Measurements from ENCODE around the gene LTO1. TPM values are rescaled to one million over a fixed set of nuclear protein-coding genes. Genes with fewer than 3 reads are reported as not detected.

The LTO1 gene
- total RNA-seq, 4 donors from 2014 or later: 13.3 to 35.2 (median 22.8) TPM

DNA sequence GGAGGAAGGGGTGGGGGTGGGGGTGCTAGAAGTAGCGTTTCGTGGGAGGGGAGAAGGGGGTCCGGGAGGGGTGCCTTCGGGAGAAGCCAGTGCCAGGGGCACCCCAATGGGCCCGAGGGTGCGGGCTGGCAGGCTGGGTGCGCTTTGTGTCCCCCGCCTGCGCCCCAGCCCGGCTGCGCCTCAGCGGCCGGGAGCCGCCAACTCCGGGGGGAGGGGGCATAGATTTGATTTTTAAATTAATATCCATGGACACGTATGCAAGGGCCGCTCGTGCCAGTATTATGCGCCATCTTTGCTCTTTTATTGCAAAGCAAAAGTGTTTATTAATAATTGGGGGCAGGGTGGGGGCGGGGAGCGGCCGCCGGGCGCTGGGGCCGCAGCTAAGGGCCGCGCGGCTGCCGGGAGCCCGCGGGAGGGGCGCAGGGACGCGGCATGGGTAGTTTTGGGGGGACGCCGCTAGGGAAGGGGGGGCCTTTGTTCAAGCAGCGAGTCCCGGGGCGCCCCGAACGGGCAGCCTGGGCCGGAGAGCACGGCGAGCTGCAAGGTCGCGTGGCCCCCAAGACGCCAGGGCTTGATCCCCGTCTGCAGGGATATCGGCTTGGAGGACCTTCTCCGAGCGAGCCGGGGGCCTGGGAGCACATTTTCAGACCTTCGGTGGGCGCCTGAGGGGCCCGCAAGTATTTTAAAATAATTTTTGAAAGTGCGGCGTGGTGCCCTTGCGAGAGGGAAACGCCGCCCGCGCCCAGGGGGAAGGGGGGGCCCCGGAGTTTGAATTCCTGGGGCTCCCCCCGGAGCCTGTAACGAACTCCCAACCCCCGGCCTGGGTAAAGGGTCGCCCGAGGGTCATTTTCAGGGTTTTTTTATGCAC, 33.2 kb downstream of the LTO1 start:
- TF ChIP-seq, protein P1, sequence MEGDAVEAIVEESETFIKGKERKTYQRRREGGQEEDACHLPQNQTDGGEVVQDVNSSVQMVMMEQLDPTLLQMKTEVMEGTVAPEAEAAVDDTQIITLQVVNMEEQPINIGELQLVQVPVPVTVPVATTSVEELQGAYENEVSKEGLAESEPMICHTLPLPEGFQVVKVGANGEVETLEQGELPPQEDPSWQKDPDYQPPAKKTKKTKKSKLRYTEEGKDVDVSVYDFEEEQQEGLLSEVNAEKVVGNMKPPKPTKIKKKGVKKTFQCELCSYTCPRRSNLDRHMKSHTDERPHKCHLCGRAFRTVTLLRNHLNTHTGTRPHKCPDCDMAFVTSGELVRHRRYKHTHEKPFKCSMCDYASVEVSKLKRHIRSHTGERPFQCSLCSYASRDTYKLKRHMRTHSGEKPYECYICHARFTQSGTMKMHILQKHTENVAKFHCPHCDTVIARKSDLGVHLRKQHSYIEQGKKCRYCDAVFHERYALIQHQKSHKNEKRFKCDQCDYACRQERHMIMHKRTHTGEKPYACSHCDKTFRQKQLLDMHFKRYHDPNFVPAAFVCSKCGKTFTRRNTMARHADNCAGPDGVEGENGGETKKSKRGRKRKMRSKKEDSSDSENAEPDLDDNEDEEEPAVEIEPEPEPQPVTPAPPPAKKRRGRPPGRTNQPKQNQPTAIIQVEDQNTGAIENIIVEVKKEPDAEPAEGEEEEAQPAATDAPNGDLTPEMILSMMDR (IDR thresholded peaks at IDR 0.05; ENCODE audit: low read depth): no peak

- TF ChIP-seq, protein P1 (IDR thresholded peaks at IDR 0.05; ENCODE audit: low read depth): no peak
Measured at GRCh38 chr11:69640995-69641581, 34.1 kb downstream of the LTO1 start, which contains the start of gene CCND1. CCND1 (plus strand) TSS chr11:69641156; CDS start chr11:69641314, 158 bp downstream.

DNA sequence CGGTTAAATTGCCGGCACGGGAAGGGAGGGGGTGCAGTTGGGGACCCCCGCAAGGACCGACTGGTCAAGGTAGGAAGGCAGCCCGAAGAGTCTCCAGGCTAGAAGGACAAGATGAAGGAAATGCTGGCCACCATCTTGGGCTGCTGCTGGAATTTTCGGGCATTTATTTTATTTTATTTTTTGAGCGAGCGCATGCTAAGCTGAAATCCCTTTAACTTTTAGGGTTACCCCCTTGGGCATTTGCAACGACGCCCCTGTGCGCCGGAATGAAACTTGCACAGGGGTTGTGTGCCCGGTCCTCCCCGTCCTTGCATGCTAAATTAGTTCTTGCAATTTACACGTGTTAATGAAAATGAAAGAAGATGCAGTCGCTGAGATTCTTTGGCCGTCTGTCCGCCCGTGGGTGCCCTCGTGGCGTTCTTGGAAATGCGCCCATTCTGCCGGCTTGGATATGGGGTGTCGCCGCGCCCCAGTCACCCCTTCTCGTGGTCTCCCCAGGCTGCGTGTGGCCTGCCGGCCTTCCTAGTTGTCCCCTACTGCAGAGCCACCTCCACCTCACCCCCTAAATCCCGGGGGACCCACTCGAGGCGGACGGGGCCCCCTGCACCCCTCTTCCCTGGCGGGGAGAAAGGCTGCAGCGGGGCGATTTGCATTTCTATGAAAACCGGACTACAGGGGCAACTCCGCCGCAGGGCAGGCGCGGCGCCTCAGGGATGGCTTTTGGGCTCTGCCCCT, 34.7 kb downstream of the LTO1 start:
- TF ChIP-seq, protein P1 (IDR thresholded peaks at IDR 0.05; ENCODE audit: low read depth): no peak

- TF ChIP-seq, protein P1 (IDR thresholded peaks at IDR 0.05; ENCODE audit: low read depth): no peak
Measured at GRCh38 chr11:69639831-69640230, 35.3 kb downstream of the LTO1 start.

DNA sequence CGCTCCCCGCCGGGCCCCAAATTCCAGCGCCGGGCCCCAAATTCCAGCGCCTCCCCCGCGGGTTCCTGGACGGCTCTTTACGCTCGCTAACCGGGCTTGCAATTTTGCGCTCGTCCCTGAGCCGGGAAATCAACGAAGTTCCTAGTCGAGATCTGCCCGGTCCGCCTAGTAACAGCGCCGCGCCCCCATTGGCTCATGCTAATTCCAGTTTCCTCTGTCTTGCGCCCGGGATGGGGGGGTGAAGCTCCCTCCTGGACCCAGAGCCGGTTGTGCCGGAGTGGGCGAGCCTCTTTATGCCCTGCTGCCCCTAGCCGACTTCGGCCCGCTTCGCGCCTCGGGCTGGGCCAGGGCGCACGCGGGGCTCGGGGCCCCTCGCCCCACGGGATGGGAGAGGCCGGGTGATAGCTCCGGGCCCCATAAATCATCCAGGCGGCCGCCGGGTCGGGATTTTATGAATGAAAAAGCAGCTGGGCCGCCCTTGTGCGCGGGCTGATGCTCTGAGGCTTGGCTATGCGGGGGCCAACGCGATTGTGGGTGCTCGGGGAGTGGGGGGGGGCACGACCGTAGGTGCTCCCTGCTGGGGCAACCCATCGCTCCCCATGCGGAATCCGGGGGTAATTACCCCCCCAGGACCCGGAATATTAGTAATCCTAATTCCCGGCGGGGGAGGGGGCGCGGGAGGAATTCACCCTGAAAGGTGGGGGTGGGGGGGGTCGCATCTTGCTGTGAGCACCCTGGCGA, 36.0 kb downstream of the LTO1 start:
- TF ChIP-seq, protein P1 (IDR thresholded peaks at IDR 0.05; ENCODE audit: low read depth): no peak

DNA sequence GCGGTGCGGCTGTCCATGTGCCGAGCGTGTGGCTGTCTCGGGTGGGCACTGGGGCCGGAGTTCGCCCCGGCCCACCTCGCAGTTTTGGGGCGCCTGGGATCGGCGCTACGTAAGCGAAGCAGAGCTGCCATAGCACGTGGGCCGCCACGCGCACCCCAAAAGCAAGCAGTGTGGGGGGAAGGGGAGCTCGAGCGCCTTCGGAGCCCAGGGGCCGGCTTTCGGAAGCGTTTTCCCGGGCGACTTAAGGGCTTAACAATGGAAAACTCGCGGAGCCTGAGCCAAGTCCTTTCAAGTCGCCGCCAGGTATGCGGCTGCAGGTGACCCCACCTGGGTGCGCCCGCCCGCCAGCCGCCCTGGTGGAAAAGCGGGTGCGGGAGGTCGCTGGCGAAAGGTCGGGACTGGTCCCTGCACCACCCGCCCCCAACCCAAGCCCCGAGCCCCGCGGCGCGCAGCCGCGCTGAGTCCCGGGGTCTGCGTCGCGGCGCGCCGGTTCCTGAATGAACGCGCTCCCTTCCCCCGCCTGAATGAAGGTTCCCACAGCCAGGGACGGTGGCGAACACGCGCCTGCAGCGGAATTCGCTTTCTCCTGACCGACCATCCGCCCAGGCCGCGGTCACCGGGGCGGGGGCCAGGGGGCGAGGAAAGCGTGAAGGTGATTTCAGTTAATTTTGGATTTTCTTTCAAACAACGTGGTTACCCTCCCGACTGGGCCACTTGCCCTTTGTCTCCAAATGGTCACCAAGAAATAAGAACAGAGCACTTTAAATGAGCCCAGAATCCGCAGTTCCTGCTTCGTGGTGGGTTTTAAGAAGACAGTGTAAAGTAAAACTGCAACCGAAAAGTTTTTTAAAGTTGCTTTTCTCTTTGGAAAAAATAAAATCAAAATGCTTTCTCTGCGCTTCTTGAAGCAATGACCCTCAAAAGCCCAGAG, 36.9 kb downstream of the LTO1 start:
- TF ChIP-seq, protein P1 (IDR thresholded peaks at IDR 0.05; ENCODE audit: low read depth): no peak
